ENCODE results near the gene CALCOCO1. TPM values are rescaled to one million over a fixed set of nuclear protein-coding genes. Genes with fewer than 3 reads are reported as not detected.

The CALCOCO1 gene
- total RNA-seq, 1 experiment from 2014 or later = 27.0 TPM

DNA sequence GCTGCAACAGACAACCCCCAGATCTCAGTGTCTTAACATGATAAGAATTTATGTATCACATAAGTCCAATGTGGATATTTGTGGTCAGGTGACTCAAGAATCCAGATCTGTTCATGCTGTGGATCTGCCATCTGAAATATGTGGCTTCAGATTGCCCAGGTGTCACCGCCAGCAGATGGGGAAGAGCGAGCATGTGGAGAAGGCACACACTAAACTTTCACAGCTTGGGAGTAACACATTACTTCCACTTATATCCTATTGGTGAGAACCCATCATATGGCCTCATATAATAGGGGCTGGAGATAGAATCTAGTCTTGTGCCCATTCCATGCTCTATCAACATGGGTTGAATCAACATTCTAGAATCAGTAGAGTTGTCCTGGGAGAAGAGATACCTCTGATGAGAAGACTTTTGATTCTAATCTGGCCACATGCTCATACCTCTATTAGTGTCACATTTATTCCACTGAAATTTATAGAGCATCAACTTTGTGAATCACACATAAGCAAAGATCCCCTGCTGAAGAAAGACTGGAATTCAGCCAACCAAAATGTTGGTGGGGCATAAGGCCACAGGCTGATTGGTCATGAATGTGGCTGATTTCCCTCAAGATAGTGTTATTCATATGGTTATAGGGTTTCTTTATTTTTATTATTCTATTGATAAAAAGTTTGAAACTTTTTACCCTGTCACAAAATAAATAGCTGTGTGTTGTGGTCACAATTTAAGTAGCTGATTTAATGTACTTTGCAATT, 6.0 kb upstream of the CALCOCO1 start (continued):
- TF ChIP-seq PRDM15 (CRISPR knock-in tag; IDR thresholded peaks at IDR 0.05) = no peak
- TF ChIP-seq, protein P1, sequence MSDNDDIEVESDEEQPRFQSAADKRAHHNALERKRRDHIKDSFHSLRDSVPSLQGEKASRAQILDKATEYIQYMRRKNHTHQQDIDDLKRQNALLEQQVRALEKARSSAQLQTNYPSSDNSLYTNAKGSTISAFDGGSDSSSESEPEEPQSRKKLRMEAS (CRISPR knock-in tag; IDR thresholded peaks at IDR 0.05) = no peak
- TF ChIP-seq ATF3 (CRISPR knock-in tag; conservative IDR thresholded peaks at IDR 0.05) = no peak
- TF ChIP-seq JUN (CRISPR knock-in tag; IDR thresholded peaks at IDR 0.05) = no peak
- TF ChIP-seq, protein P2, sequence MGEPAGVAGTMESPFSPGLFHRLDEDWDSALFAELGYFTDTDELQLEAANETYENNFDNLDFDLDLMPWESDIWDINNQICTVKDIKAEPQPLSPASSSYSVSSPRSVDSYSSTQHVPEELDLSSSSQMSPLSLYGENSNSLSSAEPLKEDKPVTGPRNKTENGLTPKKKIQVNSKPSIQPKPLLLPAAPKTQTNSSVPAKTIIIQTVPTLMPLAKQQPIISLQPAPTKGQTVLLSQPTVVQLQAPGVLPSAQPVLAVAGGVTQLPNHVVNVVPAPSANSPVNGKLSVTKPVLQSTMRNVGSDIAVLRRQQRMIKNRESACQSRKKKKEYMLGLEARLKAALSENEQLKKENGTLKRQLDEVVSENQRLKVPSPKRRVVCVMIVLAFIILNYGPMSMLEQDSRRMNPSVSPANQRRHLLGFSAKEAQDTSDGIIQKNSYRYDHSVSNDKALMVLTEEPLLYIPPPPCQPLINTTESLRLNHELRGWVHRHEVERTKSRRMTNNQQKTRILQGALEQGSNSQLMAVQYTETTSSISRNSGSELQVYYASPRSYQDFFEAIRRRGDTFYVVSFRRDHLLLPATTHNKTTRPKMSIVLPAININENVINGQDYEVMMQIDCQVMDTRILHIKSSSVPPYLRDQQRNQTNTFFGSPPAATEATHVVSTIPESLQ (CRISPR knock-in tag; IDR thresholded peaks at IDR 0.05) = no peak
- no peak for TF ChIP-seq GRHL2 (CRISPR knock-in tag; IDR thresholded peaks at IDR 0.05; ENCODE audit: insufficient replicate concordance, severe bottlenecking)
- TF ChIP-seq, protein P3, sequence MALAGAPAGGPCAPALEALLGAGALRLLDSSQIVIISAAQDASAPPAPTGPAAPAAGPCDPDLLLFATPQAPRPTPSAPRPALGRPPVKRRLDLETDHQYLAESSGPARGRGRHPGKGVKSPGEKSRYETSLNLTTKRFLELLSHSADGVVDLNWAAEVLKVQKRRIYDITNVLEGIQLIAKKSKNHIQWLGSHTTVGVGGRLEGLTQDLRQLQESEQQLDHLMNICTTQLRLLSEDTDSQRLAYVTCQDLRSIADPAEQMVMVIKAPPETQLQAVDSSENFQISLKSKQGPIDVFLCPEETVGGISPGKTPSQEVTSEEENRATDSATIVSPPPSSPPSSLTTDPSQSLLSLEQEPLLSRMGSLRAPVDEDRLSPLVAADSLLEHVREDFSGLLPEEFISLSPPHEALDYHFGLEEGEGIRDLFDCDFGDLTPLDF (CRISPR knock-in tag; IDR thresholded peaks at IDR 0.05) = no peak

DNA sequence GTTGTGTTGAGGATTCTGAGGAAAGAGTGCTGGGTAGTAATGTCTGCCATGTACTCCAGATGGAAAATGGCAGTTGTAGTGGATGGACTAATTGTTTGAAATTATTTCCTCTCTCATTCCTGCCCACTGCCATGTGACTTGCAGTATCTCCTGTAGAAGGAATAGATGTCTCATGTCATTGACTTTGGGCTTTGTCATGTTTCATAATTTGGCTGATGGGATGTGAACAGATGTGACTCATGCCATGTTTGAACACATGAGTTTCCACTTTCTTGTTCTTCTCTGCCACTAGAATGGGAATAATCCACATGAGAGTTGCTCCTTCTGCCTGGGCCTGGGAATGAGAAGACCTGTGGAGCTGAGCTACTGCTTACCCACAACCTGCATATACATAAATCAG, 2.4 kb upstream of the CALCOCO1 start:
- CTCF ChIA-PET = interaction anchor here (1.8 to 13.8 kb wide), 2 partner anchors 15 to 28 kb away, joined by 6 to 191 read pairs; no protein-coding TSS in a partner anchor

More for the DNA sequence above, 2.4 kb upstream of the CALCOCO1 start:
- no peak overlapping the region for H3K27ac Mint-ChIP-seq
- DNase-seq (ENCODE audit: low spot score) (no peak), ATAC-seq (no peak)
- POLR2A ChIA-PET = no interaction called here
- H3K36me3 Mint-ChIP-seq = no peaks in the 10 kb centered on the region
- peaks cover 30% of the 10 kb centered on the region for H3K4me1 Mint-ChIP-seq
- H3K27me3 Mint-ChIP-seq (ENCODE audit: low read depth) = peaks cover 10% of the 10 kb centered on the region
- H3K4me3 Mint-ChIP-seq = no peak overlapping the region
- TF ChIP-seq ZNF219 (CRISPR knock-in tag; IDR thresholded peaks at IDR 0.05; ENCODE audit: borderline replicate concordance) = no peak
- TF ChIP-seq, protein P2 (CRISPR knock-in tag; IDR thresholded peaks at IDR 0.05) = no peak
- TF ChIP-seq, protein P3 (CRISPR knock-in tag; IDR thresholded peaks at IDR 0.05) = no peak
- TF ChIP-seq ATF1 (CRISPR knock-in tag; IDR thresholded peaks at IDR 0.05) = no peak
- TF ChIP-seq, protein P4, sequence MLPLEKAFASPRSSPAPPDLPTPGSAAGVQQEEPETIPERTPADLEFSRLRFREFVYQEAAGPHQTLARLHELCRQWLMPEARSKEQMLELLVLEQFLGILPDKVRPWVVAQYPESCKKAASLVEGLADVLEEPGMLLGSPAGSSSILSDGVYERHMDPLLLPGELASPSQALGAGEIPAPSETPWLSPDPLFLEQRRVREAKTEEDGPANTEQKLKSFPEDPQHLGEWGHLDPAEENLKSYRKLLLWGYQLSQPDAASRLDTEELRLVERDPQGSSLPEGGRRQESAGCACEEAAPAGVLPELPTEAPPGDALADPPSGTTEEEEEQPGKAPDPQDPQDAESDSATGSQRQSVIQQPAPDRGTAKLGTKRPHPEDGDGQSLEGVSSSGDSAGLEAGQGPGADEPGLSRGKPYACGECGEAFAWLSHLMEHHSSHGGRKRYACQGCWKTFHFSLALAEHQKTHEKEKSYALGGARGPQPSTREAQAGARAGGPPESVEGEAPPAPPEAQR (CRISPR knock-in tag; IDR thresholded peaks at IDR 0.05) = no peak
- TF ChIP-seq, protein P1 (CRISPR knock-in tag; IDR thresholded peaks at IDR 0.05) = no peak
- no peak for TF ChIP-seq ZNF263 (CRISPR knock-in tag; IDR thresholded peaks at IDR 0.05; ENCODE audit: low read depth)
- TF ChIP-seq FOXP1 (CRISPR knock-in tag; IDR thresholded peaks at IDR 0.05; ENCODE audit: borderline replicate concordance) = no peak
- no peak for TF ChIP-seq ESRRA (CRISPR knock-in tag; IDR thresholded peaks at IDR 0.05; ENCODE audit: borderline replicate concordance)
- TF ChIP-seq NR2C2 (CRISPR knock-in tag; IDR thresholded peaks at IDR 0.05) = no peak
- TF ChIP-seq FOXK1 (CRISPR knock-in tag; IDR thresholded peaks at IDR 0.05) = no peak
- H3K9me3 Mint-ChIP-seq = peaks cover 4% of the 10 kb centered on the region

Measured in WTC11 (cell line).